HT-29 (cell line): ENCODE data around the gene ABHD12. TPM values are rescaled to one million over a fixed set of nuclear protein-coding genes. Genes with fewer than 3 reads are reported as not detected.
A peak's percentile ranks its signal among the peaks of the same experiment; 100 is the strongest.

ENCODE experiments used
- DNase-seq: peaks from one replicate; pipeline ENCODE4 v3.0.0-alpha.2; 2015; ENCODE audit warnings: low spot score
- small RNA-seq: library from RNA; depleted of rRNA; stranded (forward); fragments of <200 nt; gene quantifications from one replicate; pipeline ENCODE3, GENCODE V24; 2014
- total RNA-seq: library from RNA; depleted of rRNA; stranded (reverse); fragments of >200 nt; shearing (Covaris generic); gene quantifications from 2 replicates; pipeline ENCODE4 v1.2.3, GENCODE V29; 2014; rRNA removed

The ABHD12 gene
- total RNA-seq, 1 experiment from 2014 or later: 105 TPM

DNA sequence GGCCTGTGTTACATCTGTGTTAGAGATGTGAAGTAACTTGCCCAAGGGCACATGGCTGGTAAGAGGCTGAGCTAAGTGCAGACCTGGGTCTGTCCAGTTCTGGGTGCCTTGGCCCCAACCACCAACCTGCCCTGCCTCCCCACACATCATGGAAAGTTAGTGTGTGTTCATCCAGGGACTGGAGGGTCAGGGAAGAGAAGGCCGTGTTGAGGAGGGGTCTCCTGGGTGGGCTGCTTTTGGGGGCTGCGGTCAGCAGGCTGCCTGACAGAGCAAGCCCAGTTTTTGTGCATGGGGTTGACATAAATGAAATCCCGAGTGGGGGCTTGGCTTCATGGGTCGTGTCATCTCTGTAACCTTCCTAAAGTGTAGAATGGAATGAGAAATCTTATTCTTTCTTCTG lies 131.8 kb downstream of the ABHD12 start:
- no peak for DNase-seq

DNA sequence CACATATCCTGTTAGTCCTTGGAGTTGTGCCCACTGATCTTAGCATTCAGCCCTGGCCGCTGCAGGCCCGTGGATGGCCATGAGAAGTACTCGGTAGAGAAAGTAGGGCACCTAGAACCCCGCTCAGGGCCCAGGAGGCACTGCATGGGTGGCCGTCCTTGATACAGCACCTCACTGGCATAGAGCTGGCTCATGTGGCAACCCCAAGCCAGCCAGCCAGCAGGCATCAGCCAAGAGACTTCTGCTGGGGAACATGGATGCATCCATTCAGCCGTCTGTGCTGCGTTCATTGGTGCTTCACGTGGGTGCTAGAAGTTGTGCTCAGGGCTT lies 132.2 kb downstream of the ABHD12 start:
- DNase-seq: no peak

DNA sequence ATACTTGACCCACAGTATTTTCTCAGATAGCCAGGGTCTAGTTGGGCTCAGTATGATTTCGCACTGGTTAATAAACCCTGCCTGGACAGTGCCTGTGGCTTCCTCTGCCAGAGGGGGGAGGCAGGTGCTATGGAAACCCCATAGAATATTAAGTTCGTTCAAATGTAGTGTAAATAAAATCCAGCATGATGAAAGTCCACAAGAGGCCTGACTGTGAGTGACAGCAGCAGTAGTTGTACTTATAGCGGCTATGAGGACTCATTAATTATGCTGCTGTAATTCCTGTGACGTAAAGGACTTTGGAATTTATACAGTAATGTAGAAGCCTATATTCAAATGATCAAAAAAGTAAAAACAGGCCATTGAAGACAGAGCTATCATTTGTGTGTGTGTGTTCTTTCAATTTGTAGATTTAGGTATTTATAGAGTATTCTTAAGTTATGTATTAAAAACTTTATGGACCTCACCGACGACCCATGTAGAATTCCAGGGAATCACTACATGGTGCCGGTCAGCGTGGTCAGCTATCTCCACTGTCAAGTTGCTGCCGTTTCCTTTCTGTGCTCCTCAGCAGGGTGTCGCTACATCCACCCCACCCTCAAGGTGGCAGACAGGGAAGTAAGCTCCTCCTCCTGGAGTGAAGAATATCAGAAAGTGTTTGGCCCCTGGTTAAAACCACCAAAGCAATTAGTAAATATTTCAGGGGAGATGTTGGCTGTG lies 132.7 kb downstream of the ABHD12 start:
- DNase-seq: no peak

DNA sequence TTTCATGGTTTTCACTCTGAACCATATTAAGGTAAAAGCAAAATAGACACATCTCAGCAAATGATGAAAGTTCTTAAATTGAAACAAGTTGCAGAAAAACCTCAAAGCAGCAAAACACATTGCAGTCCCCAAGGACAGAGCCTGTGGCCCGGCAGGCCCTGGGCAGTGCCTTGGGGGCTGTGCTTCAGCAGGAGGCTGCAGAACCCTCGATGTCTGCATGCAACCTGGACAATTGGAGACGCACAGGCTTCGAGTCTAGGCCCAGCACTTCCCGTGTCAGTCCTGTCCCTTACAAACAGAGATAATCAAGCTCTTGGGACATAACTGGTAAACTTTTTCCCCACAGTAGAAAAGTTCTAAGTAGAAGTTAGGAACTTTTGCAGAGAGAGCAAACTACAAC lies 133.5 kb downstream of the ABHD12 start:
- no peak for DNase-seq

DNA sequence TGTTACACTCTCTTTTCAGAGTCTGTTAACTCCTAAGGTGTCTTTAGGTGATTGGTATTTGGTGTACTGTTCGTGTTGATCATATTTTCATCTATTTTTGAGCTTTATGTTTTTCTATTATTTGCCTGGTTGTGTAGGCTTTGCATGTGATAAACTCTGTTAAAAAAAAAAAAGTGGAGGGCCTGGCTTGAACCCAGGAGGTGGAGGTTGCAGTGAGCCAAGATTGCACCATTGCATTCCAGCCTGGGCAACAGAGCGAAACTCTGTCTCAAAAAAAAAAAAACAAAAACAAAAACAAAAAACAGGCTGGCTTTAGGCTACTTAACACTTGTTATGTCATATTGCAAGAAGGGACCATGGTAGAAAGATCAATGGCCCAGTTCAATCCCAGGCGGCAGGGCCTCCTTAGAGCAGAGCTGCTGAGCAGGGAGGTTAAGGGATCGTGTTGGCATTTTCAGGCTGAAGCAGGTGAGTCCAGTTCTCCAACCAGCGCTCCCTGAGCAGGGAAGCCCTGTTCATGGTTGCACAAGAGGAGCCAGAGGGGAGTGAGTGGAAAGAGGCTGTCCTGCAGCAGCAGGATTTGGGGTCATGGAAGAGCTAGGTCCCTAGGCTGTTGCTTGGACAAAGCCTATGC lies 134.3 kb downstream of the ABHD12 start:
- no peak for DNase-seq

DNA sequence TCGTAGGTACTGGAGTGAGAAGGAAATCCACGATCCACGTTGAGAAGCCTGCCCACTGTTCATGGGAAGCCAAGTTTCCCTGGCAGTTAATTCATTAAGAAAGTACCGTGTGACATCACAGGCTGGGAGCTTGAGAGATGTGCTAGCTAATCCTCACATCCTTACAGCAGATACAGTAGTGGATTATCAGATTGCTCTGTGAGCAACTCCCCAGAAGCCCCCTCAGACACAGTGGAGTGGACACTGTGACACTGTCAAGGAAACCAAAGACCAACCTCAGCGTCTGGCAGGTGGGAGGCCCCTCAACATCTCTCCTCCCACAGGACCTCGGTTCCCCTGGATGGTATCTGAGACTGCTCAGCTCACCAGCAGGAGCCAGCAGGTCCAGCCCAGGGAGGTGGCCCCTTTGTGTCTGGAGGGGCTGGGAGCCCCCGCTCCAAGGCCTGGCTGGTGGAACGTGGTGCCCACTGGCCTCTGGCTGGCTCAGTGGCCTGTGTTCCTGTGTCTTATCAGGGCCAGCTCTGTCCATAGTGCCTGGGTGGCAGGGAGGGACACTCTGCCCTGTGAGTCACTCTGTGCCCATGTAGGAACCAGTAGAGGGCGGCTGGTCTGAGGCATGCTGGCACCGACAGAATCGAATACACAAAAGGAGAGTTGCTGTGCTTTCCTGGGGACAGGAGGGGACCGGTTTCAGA lies 135.5 kb downstream of the ABHD12 start:
- peak; percentile 84 for DNase-seq

DNA sequence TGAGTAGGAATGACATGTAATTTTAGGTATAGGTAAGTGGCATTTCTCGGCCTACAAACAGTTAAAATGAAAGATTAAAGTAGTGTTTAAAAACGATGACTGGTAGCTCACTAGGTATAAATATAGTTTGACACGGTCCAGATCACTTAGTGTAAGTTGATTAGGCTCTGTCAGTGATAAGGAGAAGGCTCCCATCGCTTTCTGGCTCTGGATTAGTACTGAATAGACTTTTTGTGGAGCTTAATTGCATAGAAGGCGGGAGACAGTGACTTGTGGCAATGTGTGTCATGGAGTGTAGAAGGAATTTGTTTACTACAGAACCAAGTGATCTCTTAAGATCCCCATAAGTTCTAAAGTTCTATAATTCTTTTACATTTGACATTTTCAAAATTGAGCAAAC lies 136.1 kb downstream of the ABHD12 start:
- DNase-seq: no peak

DNA sequence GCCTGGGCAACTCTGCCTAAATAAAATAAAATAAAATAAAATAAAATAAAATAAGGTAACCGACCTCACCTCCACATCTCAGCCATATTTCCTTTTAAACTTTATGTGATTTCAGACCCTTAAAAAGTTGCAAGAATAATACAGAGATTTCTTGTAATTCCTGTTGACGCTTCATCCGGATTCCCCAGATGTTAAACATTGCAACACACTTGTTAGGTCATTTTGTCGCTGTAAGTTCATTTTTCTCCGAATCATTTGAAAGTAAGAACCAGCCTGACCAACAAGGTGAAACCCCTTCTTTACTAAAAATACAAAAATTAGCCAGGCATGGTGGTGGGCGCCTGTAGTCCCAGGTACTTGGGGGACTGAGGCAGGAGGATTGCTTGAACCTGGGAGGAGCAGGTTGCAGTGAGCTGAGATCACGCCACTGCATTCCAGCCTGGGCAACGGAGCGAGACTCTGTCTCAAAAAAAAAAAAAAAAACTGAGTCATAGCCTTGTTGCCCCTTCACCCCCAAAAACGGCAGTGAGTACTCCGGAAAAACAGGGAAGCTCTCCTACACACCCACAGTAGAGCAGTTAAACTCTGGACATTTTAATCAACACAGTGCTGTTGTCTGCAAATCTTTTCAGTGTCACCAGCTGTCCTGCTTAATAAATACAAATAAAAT lies 136.9 kb downstream of the ABHD12 start:
- no peak for DNase-seq

DNA sequence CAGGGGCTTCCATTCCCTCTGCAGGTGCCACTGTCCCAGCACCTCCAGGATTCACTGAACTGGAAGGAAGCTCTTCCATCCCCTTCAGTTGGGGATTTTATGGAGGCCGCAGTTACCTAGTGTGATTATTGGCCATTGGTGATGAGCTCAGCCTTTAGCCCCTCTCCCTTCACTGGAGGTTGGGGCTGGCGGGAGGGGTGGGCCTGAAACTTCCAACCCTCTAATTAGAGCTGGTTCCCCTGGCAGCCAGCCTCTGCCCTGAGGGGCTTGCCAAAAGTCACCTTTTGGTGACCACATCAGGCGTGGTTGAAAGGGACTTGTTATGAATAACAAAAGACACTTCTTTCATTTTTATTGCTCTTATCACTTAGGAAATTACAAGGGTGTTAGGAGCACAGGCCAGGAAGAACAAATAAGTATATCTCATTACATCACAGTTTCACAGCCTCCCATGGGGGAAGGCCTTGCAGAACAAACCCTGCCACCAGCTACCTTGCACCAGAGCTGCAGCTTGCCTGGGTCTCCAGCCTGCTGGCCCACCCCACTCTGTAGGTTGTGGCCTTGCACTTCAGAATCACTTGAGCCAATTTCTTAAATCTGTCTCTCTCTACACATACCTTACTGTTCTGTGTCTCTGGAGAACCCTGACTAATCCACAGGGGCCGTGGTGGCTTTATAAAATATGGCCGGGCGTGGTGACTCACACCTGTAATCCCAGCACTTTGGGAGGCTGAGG lies 137.8 kb downstream of the ABHD12 start:
- DNase-seq: no peak

DNA sequence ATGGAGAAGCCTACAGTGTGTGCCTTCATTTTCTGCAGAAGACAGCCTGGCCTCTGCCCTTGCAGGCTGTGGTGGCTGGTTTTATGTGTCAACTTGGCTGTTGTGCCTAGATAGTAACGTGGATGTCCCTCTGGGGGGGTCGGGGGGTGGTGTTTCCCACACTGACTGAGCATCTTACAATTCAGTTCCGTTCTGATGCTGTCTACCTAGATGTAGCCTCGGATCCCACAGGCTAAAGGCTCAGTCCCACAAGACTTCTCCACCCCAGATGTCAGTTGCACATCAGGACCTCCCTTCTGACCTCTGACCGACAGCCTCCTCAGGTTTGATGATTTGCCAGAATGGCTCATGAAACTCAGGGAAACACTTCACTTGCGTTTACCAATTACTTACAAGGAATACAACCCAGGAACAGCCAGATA lies 138.4 kb downstream of the ABHD12 start:
- peak; percentile 52 for DNase-seq

DNA sequence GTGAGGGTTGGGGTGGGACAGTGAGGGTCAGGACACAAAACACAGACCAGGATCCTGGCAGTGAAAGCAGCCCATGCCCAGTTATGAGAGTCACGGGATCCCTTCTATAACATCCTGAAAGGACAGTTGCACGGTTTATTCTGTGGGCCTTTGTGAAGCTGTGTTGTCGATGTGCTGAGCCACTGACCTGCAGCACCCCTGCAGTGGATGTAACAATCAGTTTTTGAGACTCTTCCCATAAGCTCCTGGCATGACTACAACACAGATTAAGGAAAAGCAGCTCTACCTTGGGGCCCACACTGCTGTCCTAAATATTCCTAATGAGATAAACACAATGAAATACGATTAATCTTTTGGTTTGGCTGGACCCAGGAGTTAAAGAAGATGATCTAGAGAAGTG lies 139.1 kb downstream of the ABHD12 start:
- no peak for DNase-seq

DNA sequence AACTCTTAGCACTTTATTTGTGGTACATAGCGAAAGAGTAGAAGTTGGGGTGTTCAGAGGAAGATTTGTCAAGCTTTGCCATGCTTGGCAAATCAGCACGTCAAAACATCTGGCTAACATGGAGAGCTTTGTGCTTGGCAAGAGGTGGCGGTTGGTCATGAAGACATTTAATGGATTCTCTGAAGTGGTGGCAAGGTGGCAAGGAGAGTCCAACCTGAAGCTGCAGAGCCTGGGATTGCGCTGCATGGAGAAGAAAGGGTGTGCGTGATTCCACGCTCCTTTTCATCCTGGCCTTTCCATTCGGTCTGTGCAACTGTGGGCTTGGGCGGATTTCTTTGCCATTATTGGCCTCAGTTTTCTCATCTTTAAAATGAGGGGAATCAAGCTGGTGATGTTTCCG lies 139.6 kb downstream of the ABHD12 start:
- DNase-seq: no peak

DNA sequence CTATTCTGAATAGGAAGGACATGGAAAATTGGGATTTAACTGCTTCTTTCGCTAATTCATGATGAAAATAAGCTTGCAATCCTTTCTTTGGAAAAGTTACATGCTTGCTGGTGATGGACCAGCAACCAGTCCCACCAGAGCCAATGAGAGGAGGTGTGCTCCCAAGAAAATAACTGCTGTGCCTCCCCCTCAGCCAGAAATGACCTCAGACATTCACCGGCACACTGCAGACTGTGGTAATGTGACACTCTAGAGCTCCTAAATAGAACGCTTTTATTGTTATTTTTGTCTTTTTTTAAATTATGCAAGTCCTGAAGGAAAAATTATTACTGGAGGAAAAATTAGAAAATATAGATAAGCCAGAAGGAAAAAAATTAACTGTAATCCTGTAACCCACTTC lies 140.1 kb downstream of the ABHD12 start:
- DNase-seq: peak; percentile 40

Small RNAs within 50 kb of the gene (small RNA-seq; reads per million reads assigned to genes)
- not detected for gene AL121772.2

Other genes starting within 250 kb of the ABHD12 start
- 206 and 211 TPM in 2 replicates for gene ENTPD6, start 195.1 kb downstream of the ABHD12 start, total RNA-seq
- gene PYGB, start 142.8 kb downstream of the ABHD12 start, total RNA-seq: 629 and 663 TPM in 2 replicates
- 20.2 and 21.1 TPM in 2 replicates for gene GINS1, start 16.8 kb upstream of the ABHD12 start, total RNA-seq
- gene NINL, start 194.7 kb upstream of the ABHD12 start, total RNA-seq: 1.2 TPM in 1 of 2 replicates, not detected in the other
- 4.8 and 6.2 TPM in 2 replicates for gene NANP, start 233.2 kb upstream of the ABHD12 start, total RNA-seq